ENCODE results near the gene PCNX2.

GRCh38 chr1:232999956-233000625 lies 295.4 kb downstream of the PCNX2 start:
- no peak for TF ChIP-seq ATF7 (IDR thresholded peaks at IDR 0.05)
- TF ChIP-seq ATF7 (CRISPR knock-in tag; IDR thresholded peaks at IDR 0.05), result no peak
- TF ChIP-seq CEBPB (IDR thresholded peaks at IDR 0.05; ENCODE audit: borderline replicate concordance, low read depth, low read length), result no peak
- no peak for TF ChIP-seq ZFP1 (CRISPR knock-in tag; IDR thresholded peaks at IDR 0.05)
- no peak for TF ChIP-seq ZNF10 (CRISPR knock-in tag; IDR thresholded peaks at IDR 0.05; ENCODE audit: borderline replicate concordance, low read depth)
- TF ChIP-seq MATR3 (CRISPR knock-in tag; IDR thresholded peaks at IDR 0.05), result no peak
- TF ChIP-seq ZNF644 (CRISPR knock-in tag; IDR thresholded peaks at IDR 0.05; ENCODE audit: low read depth), result no peak
- no peak for TF ChIP-seq MXI1 (IDR thresholded peaks at IDR 0.05; ENCODE audit: borderline replicate concordance, low read depth, low read length)
- TF ChIP-seq REST (IDR thresholded peaks at IDR 0.05; ENCODE audit: borderline replicate concordance in 1 of 2, low read depth in 1 of 2, low read length in 2 of 2), result no peak
- no peak for TF ChIP-seq TAF15 (IDR thresholded peaks at IDR 0.05; ENCODE audit: low read depth, low read length, poor library complexity, severe bottlenecking)
- no peak for TF ChIP-seq TAF1 (CRISPR knock-in tag; IDR thresholded peaks at IDR 0.05)
- no peak for TF ChIP-seq CAMTA2 (CRISPR knock-in tag; IDR thresholded peaks at IDR 0.05; ENCODE audit: borderline replicate concordance)
- TF ChIP-seq ZNF687 (CRISPR knock-in tag; IDR thresholded peaks at IDR 0.05), result no peak
- TF ChIP-seq KDM5A (IDR thresholded peaks at IDR 0.05; ENCODE audit: borderline replicate concordance, low read length), result no peak
